ENCODE measurements around the gene TMEM233.

TMEM233 gene

DNA sequence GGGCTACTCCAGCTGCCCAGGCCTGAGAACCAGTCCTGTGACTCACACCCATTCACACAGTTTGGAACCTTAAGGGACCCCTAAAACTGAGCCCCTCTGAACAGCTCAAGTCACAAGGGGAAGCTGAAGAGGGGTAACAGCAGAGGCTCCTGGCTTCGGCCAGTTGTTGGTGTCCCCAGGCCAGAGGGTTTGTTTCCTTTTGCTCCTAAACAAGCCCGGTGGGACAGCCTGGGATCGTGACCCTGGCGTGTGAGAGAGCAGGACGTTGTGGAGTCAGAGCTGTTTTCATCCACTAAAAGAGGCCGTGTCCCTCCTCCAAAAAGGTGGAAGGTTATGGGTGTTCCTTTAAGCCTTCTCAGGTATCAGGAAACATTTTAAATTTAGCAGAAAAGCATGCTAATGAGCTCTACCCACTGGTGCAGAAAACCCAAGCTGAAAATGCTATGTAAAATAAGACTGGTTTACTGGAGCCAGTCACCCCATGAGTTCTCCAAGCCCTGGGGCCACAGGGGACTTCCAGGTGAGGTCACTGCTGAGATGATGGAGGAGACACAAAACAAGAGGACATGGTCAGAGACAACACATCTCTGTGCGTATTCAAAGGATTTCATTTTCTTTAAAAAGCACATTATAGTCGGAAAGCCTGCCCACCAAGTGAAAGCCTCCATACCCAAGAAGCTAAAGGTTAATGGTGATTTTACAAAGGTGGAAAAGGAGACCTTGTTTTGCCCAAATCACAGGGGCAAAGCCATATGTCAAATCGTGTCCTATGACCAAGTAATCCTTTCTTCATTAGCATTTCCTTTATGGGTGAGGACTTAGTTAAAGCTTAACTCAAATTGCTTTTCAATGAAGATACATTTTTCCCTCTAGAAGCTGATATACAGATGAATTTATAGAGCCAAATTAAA lies 88.4 kb downstream of the TMEM233 start:
- no peak for DNase-seq (ENCODE audit: low read depth in 2 of 2)

DNA sequence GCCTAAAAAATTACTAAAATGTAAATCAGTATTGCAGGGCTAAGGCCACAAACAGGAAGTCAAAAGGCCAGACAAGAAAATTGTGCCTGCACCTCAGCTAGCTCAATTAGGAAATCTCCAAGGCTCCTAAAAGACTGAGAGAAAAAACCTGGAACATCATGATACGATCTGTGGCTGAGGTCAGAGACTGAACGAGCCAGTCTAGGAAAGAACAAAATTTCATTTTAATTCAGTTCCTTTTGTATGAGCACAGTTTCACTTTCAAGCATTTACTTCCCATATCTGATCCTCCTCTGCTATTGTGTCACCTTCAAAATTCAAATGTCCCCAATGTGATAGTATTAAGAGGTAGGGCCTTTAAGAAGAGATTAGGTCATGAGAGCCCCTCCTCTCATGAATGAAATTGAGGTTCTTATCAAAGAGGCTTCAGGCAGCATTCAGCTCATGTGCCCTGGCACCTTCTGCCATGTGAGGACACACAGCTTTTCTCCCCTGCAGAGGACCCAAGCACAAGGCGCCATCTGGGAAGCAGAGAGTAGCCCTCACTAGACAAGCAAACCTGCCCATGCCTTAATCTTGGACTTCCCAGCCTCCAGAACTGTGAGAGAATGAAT lies 89.2 kb downstream of the TMEM233 start:
- no peak for DNase-seq (ENCODE audit: low read depth in 2 of 2)

DNA sequence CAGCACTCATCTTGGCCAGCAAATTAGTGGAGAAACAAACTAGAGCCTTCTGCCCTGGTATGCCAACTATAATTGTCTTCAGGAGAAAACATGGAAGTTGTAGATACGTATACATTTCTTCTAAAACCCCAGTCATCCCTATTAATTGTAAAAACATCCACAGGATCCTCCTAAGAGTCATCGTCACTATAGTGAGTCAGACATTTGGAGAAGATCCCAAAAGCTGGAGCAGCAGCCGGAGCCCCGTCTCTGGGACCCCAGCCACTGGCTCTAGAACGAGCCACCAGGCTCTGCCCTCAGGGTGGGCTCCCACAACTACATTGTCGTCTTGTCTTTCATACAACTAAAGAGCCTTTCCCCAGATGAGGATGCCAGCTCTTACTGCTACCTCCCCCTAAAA lies 89.8 kb downstream of the TMEM233 start:
- no peak for DNase-seq (ENCODE audit: low read depth in 2 of 2)

DNA sequence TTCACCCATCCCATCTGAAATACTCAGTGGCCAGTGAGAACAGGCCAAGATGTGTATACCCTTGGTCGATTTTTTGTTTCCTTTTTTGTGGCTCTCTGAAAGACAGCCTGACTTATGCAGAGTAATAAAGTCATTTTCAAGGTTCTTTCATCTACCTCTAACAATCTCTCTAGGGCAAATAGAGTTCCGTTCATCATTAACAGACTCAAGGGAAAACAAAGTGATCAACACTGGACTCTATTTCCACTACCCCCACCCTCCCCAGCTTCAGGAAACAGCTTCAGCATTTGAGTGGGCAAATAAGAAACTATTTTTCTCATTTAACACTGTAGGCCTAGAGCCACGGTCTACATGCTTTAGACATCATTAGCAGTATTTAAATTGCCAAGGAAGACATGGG lies 90.2 kb downstream of the TMEM233 start:
- DNase-seq (ENCODE audit: low read depth in 2 of 2) = no peak

DNA sequence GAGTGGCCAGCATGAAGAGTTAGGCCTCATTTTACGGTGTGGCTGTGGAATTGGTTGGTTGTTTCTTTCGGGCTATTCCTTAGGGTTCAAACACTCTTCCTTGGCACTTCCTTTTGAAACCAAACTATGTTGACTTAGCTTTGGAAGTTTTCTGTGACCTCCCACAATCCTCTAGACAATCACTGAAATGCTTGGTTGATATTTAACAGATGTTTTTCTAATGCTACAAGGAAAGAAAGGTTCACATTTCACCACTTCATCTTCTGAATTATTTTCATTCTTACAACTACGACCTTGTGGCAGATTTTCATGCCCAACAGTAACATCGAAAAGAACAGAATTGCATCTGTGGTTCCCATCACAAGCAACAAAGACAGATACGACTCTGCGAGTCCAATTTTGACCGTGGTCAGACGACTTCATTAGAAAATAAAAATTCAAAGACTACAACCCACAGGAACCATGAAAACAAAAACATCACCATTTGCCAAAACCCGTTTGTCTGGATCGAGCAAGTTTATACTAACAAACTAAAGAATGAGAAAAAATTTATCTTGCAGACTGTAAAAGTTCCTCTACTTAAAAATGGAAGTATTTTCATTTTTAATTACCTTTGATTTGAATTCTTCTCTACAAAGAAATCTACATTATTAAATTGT lies 91.3 kb downstream of the TMEM233 start:
- no peak for DNase-seq (ENCODE audit: low read depth in 2 of 2)

DNA sequence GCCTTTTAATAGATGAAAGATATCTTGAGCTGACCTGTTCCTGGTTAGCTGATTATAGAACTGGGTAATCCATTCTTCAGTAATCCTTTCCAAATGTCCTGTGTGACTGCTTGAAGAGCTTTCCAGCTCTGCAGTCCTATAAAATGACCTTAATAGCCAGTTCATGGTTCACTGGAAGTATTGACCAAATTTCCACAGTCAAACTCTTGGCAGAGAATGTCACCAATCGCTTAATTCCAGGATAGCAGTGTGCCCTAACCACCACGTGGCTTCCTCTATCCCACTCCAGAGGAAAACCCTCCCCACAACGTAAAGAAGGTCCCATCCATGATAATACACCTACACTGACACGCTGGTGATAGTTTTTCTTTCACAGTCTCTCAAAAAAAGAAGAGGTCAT lies 91.8 kb downstream of the TMEM233 start:
- DNase-seq (ENCODE audit: low read depth in 2 of 2) = no peak

DNA sequence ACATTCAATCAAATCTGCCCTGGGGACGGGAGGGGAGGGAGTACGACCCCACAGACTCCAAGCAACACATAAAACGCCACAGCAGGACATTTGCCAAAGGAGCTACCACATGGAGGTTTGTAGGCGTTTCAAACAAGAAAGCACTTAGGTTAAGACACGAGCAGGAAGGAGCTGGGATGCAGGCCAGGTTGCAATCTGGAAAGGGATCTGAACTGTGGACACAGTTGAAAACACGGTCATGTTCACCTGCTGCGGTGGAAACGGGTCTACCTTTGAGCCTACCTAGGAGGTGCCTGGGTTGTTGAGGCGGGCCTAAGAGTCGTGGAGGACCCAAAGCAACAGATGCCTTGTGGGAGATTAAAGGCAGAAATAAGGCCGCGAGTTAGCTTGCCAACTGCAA lies 92.8 kb downstream of the TMEM233 start:
- DNase-seq (ENCODE audit: low read depth in 2 of 2) = no peak

DNA sequence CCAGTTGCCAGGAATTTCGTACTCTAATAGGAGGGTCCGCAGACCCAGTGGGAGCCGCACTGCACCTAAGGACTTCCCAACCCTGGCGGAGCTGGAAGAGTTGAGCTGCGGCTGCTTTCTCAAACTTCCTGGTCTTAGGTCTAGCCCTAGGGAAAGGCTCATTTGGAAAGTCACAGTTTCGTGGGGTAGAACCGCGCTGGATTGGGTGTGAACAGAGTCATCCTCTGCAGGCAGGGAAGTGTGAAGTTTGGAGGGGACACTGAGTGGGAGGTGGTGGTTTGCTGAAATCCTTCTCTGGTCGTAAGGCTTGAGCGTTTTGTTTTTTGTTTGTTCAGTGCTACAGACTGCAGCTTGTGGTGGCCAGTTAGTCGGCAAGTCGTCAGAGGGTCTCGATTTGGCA lies 93.2 kb downstream of the TMEM233 start:
- no peak for DNase-seq (ENCODE audit: low read depth in 2 of 2)

DNA sequence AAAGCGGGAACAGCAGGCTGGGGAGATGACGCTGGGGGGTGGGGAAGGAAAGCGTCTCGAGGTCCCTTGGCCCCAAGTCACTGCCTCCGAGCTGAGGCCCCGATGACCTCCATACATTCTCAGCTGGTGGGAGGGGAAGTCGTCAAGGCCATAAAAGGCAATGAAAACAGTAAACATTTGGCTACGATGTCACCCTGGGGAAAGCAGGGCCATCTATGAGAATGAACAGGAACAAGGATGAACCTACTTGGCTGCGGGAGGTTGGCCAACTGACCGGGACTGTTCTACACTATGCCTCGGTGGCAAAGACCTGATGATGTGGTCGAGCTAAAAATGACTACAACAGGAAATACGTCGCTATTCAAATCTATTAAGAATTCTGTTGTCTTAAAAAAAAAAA lies 93.8 kb downstream of the TMEM233 start:
- no peak for DNase-seq (ENCODE audit: low read depth in 2 of 2)

DNA sequence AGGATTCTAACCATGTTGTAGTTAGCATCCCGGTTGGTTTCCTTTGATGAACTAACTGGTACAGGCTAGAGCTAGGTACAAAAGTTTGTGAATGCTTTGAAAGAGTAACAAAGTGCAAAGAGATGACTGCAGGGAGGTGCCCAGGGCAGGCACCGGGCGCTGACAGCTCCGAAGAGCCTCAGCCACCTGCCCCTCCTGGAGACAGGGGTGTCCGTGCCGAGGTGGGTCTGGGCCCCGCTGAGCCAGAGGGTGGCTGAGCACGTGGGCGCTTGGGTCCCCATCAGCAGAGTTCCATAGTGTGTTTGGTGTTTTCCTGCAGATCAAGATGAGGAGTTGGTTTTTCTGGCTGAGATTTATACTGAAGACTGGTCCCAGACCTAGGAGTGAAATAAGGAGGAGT lies 94.3 kb downstream of the TMEM233 start:
- no peak for DNase-seq (ENCODE audit: low read depth in 2 of 2)

DNA sequence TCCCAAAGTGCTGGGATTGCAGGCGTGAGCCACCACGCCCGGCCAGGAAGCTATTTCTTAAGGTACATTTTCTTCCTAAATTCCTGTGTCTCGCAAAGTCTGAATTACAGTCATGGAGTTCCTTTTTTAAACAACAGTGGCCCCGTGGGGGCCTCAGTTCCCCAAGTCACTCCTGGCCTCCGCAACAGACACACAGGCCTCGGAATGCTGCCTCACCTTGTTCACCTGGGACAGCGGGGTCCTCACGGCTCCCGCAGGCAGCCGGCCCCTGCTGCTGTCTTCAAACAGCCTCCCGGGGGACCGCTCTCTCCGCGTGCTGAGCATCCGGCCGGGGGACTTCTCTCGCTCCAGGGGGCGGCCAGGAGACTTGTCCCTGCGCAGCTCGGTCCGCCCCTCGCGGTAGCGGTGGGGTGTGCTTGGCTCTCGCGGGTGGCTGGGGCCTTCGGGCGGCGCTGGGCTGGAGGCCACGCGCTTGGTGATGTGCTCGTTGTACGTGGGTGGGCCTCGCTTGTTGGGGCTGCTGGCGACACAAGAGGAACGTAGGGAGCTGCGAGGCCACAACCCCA lies 96.4 kb downstream of the TMEM233 start:
- no peak for DNase-seq (ENCODE audit: low read depth in 2 of 2)

DNA sequence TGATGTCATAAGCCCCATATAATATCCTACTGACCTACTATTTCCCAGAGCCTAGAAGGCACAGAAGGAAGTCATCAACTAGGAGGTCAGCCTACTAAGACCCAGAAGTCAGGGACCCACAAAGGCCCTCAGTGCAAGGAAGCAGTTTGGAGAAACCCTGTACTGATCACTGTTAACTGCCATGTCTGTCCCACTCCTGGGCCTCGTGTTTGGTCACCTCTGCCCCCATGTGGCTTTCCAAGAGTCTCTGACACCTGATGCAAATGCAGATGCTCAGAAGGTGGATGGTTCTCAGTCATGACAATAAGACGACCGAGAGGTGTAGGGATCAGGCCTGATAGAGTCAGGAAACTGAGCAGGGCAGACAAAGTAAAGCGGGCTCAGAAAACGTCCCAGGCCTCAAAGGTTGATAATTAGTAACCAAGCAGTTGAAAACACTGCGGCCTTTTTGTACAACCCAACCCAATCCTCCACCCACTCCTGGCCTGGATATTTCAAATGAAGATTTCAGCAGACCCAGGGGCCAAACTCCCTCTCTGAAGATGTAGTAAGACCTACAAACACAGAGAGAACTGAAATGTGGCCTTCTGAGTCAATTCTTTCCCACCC lies 97.7 kb downstream of the TMEM233 start:
- DNase-seq (ENCODE audit: low read depth in 2 of 2) = no peak

DNA sequence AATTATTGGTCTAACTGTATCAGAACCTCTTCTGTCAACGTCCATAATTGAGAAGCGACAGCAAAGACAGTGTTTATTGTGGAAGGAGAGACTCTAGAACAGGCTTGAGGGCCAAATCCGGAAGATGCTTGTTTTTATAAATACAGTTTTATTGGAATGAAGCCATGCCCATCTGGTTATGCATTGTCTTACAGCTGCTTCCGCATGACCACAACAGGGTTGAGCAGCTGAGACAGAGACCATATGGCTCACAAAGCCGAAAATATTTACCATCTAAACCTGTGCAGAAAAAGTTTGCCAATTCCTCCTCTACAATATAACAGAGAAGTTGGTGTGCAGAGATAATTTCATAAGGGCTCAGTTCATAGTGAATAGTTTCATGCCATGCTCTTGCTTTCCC lies 98.8 kb downstream of the TMEM233 start:
- DNase-seq (ENCODE audit: low read depth in 2 of 2) = no peak
